ENCODE results near the gene RNF213.

Gene RNF213

DNA sequence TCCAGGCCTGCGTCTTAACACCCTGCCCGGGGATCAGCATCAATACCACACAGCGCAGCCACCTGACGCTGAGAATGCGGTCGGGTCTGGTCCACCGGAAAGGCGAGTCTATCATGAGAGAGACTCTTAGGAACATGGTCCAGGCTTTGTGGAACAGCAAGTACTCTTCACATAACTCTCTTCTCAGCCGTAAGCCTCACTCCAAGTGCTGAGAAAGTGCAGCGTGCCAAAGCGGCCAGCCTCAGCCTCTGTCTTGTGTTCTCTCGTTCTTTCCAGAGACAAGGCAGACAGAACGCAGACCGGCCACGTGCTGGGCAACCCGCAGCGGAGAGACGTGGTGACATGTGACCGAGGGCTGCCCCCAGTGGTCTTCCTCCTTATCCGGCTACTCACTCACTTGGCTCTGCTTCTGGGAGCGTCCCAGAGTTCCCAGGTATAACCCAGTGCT, 119.9 kb downstream of the RNF213 start:
- Histone ChIP-seq H3K36me3 (ENCODE audit: control insufficient read depth, insufficient read depth, low read length) (no peaks in the 10 kb centered on the region), H3K27me3 (ENCODE audit: control insufficient read depth, insufficient read depth, low read length) (no peaks in the 10 kb centered on the region), H3K79me2 (peaks cover 2% of the 10 kb centered on the region), H3K4me2 (ENCODE audit: low read length) (no peak overlapping the region), H3K4me1 (peaks cover 17% of the 10 kb centered on the region), H3K4me3 (ENCODE audit: low read depth, low read length) (no peak overlapping the region), H3K9ac (no peak overlapping the region), H2AFZ (no peak overlapping the region), H3K27ac (no peak overlapping the region), H3K9me3 (ENCODE audit: control insufficient read depth, low read length) (no peaks in the 10 kb centered on the region)
- TF ChIP-seq, protein P1, sequence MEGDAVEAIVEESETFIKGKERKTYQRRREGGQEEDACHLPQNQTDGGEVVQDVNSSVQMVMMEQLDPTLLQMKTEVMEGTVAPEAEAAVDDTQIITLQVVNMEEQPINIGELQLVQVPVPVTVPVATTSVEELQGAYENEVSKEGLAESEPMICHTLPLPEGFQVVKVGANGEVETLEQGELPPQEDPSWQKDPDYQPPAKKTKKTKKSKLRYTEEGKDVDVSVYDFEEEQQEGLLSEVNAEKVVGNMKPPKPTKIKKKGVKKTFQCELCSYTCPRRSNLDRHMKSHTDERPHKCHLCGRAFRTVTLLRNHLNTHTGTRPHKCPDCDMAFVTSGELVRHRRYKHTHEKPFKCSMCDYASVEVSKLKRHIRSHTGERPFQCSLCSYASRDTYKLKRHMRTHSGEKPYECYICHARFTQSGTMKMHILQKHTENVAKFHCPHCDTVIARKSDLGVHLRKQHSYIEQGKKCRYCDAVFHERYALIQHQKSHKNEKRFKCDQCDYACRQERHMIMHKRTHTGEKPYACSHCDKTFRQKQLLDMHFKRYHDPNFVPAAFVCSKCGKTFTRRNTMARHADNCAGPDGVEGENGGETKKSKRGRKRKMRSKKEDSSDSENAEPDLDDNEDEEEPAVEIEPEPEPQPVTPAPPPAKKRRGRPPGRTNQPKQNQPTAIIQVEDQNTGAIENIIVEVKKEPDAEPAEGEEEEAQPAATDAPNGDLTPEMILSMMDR (IDR thresholded peaks at IDR 0.05), result no peak

DNA sequence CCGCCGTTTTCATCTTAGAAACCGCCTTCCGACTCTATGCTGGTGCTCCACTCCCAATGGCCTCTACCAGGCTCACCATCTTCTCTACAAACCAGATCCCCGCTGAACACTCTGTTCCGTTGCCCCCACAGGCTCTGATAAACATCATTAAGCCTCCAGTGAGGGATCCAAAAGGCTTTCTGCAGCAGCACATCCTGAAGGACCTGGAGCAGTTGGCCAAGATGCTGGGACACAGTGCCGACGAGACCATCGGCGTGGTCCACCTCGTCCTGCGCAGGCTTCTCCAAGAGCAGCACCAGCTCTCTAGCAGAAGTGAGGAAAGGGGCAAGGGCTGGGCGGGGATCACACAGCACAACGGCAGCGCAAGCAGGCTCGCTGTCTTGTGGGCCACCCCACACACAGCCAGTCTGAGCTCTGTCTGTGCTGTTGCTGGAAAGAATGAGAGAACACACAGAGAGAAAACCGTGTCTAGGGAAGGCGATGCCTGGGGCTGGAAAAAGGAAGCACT, 120.8 kb downstream of the RNF213 start:
- H3K4me1 ChIP-seq, result peaks cover 26% of the 10 kb centered on the region
- no peaks in the 10 kb centered on the region for H3K27me3 ChIP-seq (ENCODE audit: control insufficient read depth, insufficient read depth, low read length)
- H3K4me2 ChIP-seq (ENCODE audit: low read length), result no peak overlapping the region
- H3K9ac ChIP-seq, result no peak overlapping the region
- no peak overlapping the region for H2AFZ ChIP-seq
- no peak overlapping the region for H3K4me3 ChIP-seq (ENCODE audit: low read depth, low read length)
- no peaks in the 10 kb centered on the region for H3K36me3 ChIP-seq (ENCODE audit: control insufficient read depth, insufficient read depth, low read length)
- TF ChIP-seq, protein P1 (IDR thresholded peaks at IDR 0.05), result no peak
- H3K79me2 ChIP-seq, result peaks cover 2% of the 10 kb centered on the region
- no peaks in the 10 kb centered on the region for H3K9me3 ChIP-seq (ENCODE audit: control insufficient read depth, low read length)
- H3K27ac ChIP-seq, result no peak overlapping the region

DNA sequence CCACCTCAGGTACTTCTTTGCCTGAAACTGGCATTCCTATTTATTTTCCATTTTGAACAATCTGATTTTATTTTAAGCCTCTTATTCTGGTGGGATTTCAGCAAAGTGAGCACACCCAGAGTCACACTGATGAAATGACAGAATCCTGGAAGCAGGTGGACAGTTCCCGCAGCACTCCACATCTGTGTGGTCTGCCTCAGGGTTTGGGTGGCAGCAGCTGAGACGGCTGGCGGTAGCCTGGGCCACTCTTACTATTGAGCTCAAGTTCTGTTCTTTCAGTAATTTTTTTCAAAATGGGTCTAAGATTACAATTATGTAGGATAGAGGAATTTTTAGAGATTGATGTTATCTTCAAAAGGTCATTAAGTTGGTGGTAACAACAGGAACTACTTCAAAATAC, 121.8 kb downstream of the RNF213 start:
- Histone ChIP-seq H3K9me3 (ENCODE audit: control insufficient read depth, low read length) (no peaks in the 10 kb centered on the region), H3K36me3 (ENCODE audit: control insufficient read depth, insufficient read depth, low read length) (no peaks in the 10 kb centered on the region), H3K4me3 (ENCODE audit: low read depth, low read length) (no peak overlapping the region), H3K4me1 (peaks cover 33% of the 10 kb centered on the region), H3K9ac (no peak overlapping the region), H3K27me3 (ENCODE audit: control insufficient read depth, insufficient read depth, low read length) (no peaks in the 10 kb centered on the region), H3K79me2 (peaks cover 6% of the 10 kb centered on the region), H2AFZ (no peak overlapping the region), H3K27ac (no peak overlapping the region), H3K4me2 (ENCODE audit: low read length) (no peak overlapping the region)
- TF ChIP-seq, protein P1 (IDR thresholded peaks at IDR 0.05), result no peak

DNA sequence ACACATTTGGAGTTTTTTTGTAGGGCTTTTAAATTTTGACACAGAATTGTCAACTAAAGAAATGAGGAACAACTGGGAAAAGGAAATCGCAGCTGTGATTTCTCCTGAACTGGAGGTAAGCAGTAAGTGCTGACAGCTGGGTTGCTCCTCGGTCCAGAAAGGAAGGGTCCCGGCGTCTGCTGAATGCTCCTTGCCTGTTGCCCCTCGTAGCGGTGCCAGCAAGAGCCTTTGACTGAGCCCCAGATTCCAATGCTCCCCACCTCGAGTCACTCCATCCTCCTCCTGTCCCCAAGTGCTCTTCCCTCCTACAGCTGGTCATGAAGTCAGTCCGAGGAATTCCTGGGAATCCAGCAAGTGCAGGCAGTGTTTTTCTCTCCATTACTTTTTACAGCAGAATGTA, 122.3 kb downstream of the RNF213 start:
- Histone ChIP-seq H3K4me3 (ENCODE audit: low read depth, low read length) (no peak overlapping the region), H3K27me3 (ENCODE audit: control insufficient read depth, insufficient read depth, low read length) (no peaks in the 10 kb centered on the region), H3K36me3 (ENCODE audit: control insufficient read depth, insufficient read depth, low read length) (no peaks in the 10 kb centered on the region), H2AFZ (no peak overlapping the region), H3K9ac (no peak overlapping the region), H3K4me1 (peaks cover 33% of the 10 kb centered on the region), H3K27ac (peak overlapping the region; percentile 25), H3K9me3 (ENCODE audit: control insufficient read depth, low read length) (no peaks in the 10 kb centered on the region), H3K4me2 (ENCODE audit: low read length) (no peak overlapping the region), H3K79me2 (peaks cover 6% of the 10 kb centered on the region)
- TF ChIP-seq, protein P1 (IDR thresholded peaks at IDR 0.05), result no peak
